ENCODE measurements around the gene DNAH12. TPM values are rescaled to one million over a fixed set of nuclear protein-coding genes. Genes with fewer than 3 reads are reported as not detected.
A peak's percentile ranks its signal among the peaks of the same experiment; 100 is the strongest.
"Not testable (repeated sequence)": the region's sequence is repeated elsewhere in the genome, so short reads cannot be mapped to it uniquely, and the experiment has no call there.

The DNAH12 gene
- total RNA-seq, 1 donor from 2014 or later = 0.17 TPM

- DNase-seq = no peak
These were observed 132.4 kb downstream of the DNAH12 start for GRCh38 chr3:57411715-57412114.

DNA sequence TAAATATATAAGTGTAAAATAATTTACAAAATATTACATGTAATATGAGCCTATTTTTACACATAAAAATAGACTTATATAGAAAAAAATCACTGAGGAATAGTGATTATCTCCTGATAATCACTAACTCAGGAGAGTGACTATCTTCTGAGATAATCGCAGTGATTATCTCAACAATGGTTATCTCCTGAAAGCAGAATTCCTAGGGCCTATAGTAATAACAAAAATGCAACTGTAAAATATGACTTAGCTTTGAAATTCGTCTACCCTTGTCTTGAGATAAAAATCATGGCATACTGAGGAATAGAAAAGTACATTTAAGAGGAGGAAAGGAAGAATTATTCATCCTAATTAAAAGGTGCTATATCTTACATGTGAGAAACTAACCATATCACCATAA is 134.7 kb downstream of the DNAH12 start:
- no peak for DNase-seq

GRCh38 chr3:57402675-57403074 is 141.5 kb downstream of the DNAH12 start:
- DNase-seq = no peak

GRCh38 chr3:57397175-57398026 is 146.7 kb downstream of the DNAH12 start:
- DNase-seq = peak; percentile 74

DNA sequence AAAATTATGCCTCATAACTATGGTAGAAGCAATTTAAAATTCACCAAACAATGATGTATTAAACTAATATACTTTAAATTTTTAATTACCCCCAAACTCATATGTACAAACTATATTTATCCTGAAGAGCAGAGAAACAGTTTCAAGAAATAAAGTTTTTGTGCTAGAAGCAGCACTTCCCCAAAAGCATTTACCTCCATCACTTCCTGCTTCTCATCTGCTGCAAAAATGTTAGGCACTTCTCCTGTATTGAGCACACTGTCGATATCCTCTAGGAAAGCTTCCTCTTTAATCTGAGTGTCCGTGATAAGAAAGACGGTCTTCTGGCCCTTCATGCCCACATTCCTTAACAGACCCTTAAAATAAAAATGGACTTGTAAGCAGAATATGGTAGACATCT is 150.2 kb downstream of the DNAH12 start:
- no peak for DNase-seq

DNA sequence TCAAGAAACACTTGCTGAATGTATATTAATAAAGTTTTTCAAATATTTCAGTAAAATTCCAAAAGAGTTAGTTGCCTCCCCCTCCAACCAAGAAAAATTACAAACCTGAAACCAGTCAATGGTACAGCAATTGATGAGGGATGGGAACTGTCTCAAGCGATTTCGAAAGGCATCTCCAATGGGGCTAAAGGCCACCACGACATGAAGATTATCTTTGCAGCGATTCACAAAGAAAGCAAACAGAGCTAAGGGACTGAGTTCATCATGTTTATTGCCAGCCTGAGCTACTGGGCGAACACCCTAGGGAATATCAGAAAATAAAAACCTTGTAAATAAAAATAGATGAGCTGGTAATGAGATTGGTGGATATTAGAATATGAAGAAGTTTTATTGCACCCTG is 152.4 kb downstream of the DNAH12 start:
- no peak for DNase-seq

DNA sequence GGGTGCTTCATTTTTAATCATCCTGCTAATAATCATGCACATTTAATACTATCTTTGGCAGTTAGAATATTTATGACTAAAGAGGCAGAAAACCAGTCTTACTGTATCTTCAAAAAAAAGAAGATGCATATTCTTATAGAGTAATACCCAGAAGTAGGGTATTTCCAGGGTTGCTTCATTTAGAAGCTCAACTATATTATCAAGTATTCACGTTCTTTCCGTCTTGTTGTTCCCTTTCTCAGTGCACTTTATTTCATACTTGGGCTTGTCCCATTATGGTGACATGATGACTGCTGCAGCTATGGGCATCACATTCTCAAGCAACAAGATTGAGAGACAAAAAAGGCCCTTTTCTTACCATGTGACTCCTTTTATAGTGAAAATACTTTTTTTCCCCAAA is 154.9 kb downstream of the DNAH12 start:
- no peak for DNase-seq

DNA sequence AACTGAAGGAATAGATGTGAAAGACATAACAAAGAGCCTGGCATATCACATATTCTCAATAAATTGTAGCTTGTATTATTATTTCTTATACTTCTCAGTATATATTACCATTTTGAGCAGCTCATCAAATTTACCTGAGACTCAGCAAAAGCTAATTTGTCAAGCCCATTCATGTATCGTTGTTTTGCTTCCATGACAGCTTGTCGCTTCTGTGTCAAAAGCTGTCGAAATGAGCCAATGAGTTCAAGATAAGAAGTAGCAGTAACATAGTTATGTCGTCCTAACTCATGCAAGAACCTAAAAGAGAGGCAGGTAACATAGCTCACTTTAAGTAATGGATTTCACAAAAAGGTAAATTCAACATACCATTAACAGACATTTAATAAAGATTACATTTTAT is 157.8 kb downstream of the DNAH12 start:
- DNase-seq = no peak

DNA sequence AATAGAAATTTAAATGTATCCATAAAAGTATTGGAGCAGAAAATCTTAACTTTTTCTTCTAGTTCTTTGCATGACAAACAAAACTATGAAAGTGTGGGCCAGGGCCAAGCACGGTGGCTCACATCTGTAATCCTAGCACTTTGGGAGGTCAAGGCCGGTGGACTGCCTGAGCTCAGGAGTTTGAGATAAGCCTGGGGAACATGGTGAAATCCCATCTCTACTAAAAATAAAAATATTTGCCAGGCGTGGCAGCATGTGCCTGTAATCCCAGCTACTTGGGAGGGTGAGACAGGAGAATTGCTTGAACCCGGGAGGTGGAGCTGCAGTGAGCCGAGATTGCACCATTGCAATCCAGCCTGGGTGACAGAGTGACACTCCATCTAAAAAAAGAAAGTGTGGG is 158.6 kb downstream of the DNAH12 start:
- no peak for DNase-seq

- DNase-seq = no peak
These were observed 160.3 kb downstream of the DNAH12 start for GRCh38 chr3:57383838-57384237.

GRCh38 chr3:57383406-57383805 is 160.7 kb downstream of the DNAH12 start:
- DNase-seq = no peak

DNA sequence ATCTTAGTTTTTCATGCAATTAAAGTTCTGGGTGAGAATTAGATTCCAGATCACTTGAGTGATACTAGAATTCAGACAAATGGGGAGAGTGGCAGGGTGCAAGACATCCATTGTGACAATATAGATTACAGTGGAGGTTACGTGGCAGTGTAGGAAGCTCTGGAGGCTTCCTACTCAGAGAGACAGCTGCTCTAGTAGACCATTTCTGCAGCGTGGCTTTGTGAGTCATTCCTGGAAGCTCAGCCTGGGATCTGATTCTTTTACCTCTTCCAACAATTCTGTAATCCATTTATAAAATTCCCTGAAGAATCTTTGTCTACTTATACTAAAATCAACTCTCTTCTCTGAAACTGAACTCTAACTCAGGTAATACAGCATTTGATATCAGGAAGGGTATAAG is 161.2 kb downstream of the DNAH12 start:
- no peak for DNase-seq

DNA sequence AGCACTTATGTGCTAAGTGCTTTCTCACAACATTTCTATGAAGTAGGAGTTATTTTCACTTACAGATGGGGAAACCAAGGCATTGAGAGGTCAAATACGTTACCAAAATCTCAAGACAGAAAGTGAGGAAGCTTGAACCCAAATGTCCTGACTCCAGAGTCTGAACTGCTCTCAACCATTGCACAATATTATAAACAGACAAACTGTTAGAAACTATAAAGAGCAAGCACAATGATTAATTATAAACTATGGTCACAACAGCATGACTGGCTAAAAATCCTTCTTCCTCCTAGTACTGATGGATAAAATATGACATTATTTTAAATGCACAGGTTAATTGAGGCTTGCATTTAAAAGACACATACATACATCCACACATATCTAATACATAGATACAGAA is 173.8 kb downstream of the DNAH12 start:
- no peak for DNase-seq

DNA sequence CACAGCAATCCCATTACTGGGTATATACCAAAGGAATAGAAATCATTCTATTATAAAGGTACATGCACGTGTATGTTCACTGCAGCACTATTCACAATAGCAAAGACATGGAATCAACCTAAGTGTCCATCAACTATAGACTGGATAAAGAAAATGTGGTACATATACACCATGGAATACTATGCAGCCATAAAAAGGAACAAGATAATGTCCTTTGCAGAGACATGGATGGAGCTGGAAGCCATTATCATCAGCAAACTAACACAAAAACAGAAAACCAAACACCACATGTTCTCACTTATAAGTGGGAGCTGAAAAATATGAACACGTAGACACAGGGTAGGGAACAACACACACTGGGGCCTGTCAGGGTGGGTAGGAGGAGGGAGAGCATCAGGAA is 179.1 kb downstream of the DNAH12 start:
- DNase-seq = not testable (repeated sequence)

GRCh38 chr3:57356275-57356674 is 187.9 kb downstream of the DNAH12 start:
- not testable (repeated sequence) for DNase-seq

- no peak for DNase-seq
These were observed 189.4 kb downstream of the DNAH12 start for GRCh38 chr3:57354768-57355167.

- no peak for DNase-seq
These were observed 193.9 kb downstream of the DNAH12 start for GRCh38 chr3:57350271-57350670.

DNA sequence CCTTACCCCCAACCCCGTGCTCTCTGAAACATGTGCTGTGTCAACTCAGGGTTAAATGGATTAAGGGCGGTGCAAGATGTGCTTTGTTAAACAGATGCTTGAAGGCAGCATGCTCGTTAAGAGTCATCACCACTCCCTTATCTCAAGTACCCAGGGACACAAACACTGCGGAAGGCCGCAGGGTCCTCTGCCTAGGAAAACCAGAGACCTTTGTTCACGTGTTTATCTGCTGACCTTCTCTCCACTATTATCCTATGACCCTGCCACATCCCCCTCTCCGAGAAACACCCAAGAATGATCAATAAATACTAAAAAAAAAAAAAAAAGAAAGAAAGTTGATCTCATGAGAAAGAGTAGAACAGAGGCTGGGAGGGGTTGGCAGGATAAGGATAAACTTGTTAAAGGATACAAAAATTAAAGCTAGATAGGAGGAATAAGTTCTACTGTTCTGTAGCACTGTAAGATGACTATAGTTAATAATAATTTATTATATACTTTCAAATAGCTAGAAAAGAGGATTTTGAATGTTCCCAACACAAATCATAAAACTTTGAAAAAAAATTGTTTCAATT is 205.0 kb downstream of the DNAH12 start:
- not testable (repeated sequence) for DNase-seq

GRCh38 chr3:57338272-57339070 is 205.7 kb downstream of the DNAH12 start:
- DNase-seq = not testable (repeated sequence)

GRCh38 chr3:57335283-57335938 is 208.7 kb downstream of the DNAH12 start:
- DNase-seq = no peak

- no peak for DNase-seq
These were observed 213.0 kb downstream of the DNAH12 start for GRCh38 chr3:57331078-57331610.

GRCh38 chr3:57326498-57326897 is 217.6 kb downstream of the DNAH12 start:
- DNase-seq = not testable (repeated sequence)

DNA sequence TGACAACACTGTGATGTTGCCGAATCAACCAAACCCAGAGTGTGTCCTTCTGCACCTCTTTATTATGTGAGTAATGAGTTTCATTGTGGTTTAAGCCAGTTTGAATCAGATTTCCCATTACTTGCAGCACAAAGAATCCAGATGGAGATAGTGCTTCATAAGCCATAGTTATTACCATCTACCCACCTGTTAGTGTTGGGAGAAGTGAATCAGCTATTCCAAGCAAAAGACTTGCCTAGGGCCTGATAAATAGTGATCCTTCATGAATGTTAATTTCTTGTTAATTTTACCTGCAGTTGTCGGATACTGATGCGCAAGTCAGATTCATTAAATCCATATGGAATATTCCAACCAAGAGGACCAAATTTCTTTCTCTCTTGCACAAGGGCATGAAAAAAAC is 229.9 kb downstream of the DNAH12 start:
- no peak for DNase-seq
